Measurements from ENCODE around the gene LAMA3.

The LAMA3 gene

DNA sequence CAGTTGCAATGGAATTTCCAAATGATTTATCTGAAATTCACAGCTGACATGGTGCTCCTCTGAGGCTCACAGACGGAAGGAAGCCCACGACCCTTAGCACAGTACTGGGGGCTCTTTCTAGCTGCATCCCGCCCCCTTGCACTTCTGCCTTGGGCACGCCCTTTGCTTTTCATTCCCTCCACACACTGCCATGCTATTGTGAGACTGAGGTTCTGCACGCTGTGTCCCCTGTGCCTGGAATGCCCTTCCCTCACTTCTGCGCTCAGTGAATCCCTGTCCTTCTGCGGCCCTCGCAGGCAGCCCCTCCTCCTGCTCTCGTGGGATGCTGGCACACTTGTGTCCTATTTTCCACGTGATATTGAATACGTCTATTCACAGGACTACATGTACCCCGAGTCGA lies 189.9 kb downstream of the LAMA3 start:
- Histone ChIP-seq H3K9ac (ENCODE audit: low read depth in 1 of 2, low read length in 2 of 2) (no peak overlapping the region), H3K36me3 (ENCODE audit: control insufficient read depth in 2 of 2, insufficient read depth in 2 of 2, low read length in 2 of 2) (no peaks in the 10 kb centered on the region), H3K4me3 (ENCODE audit: low read length in 2 of 2) (no peak overlapping the region), H3K27ac (ENCODE audit: low read depth in 2 of 2, low read length in 2 of 2) (no peak overlapping the region), H3K27me3 (ENCODE audit: control insufficient read depth in 2 of 2, insufficient read depth in 2 of 2, low read length in 2 of 2) (no peaks in the 10 kb centered on the region), H3K9me3 (ENCODE audit: control insufficient read depth in 2 of 2, low read length in 2 of 2) (no peaks in the 10 kb centered on the region), H3K4me1 (ENCODE audit: control insufficient read depth in 2 of 2, insufficient read depth in 2 of 2, low read length in 2 of 2) (no peaks in the 10 kb centered on the region)

DNA sequence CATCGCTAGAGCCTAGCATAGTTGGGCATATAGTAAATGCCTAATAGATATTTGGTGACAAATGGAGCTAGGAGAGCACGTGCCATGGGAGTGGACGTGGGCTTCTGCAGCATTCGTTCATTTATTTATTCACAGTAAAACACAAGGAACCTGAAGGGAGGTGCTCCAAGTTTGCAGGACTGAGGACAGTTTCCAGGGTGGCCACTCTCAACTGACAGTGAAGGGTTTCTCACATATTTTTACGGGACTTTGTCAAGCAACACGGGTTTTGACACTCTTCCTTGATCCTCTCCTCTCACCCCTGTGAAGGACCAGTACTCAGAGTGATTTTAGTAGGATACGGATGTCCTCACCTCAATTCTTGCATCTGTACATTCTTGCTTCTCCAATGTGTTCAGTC lies 190.3 kb downstream of the LAMA3 start:
- no peaks in the 10 kb centered on the region for H3K4me1 ChIP-seq (ENCODE audit: control insufficient read depth in 2 of 2, insufficient read depth in 2 of 2, low read length in 2 of 2)
- no peaks in the 10 kb centered on the region for H3K9me3 ChIP-seq (ENCODE audit: control insufficient read depth in 2 of 2, low read length in 2 of 2)
- H3K36me3 ChIP-seq (ENCODE audit: control insufficient read depth in 2 of 2, insufficient read depth in 2 of 2, low read length in 2 of 2), result no peaks in the 10 kb centered on the region
- no peak overlapping the region for H3K4me3 ChIP-seq (ENCODE audit: low read length in 2 of 2)
- H3K27ac ChIP-seq (ENCODE audit: low read depth in 2 of 2, low read length in 2 of 2), result no peak overlapping the region
- no peaks in the 10 kb centered on the region for H3K27me3 ChIP-seq (ENCODE audit: control insufficient read depth in 2 of 2, insufficient read depth in 2 of 2, low read length in 2 of 2)
- H3K9ac ChIP-seq (ENCODE audit: low read depth in 1 of 2, low read length in 2 of 2), result no peak overlapping the region

DNA sequence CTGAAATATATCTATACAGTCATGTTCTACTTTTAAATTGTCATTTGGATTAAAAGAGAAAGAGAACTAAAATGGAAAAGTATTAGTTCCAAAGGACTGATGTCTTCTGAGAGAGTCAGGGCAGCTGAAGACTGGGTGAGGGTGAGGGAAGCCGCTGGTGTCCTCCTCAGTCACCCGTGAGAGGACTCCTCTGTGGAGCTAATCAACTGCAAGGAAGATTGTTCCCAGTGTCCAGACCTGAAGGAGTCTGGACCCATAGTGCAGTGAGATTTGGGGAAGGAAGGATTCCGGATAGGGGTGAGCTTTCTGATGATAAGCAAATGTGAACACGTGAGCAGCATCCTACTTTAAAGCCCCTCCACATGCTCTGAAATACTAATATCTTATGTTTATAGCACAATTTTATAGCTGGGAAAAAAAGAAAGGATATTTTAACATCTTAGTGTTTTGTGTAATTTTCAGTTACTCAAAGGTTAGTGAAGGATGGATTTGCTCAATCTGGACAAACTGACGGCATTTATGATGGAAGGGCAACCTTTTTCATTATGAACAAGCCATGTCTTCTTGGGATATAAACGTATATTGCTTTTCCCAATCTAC lies 190.8 kb downstream of the LAMA3 start:
- Histone ChIP-seq H3K9ac (ENCODE audit: low read depth in 1 of 2, low read length in 2 of 2) (no peak overlapping the region), H3K4me3 (ENCODE audit: low read length in 2 of 2) (no peak overlapping the region), H3K36me3 (ENCODE audit: control insufficient read depth in 2 of 2, insufficient read depth in 2 of 2, low read length in 2 of 2) (no peaks in the 10 kb centered on the region), H3K4me1 (ENCODE audit: control insufficient read depth in 2 of 2, insufficient read depth in 2 of 2, low read length in 2 of 2) (peaks cover 3% of the 10 kb centered on the region in 2 donors), H3K9me3 (ENCODE audit: control insufficient read depth in 2 of 2, low read length in 2 of 2) (no peaks in the 10 kb centered on the region), H3K27me3 (ENCODE audit: control insufficient read depth in 2 of 2, insufficient read depth in 2 of 2, low read length in 2 of 2) (no peaks in the 10 kb centered on the region), H3K27ac (ENCODE audit: low read depth in 2 of 2, low read length in 2 of 2) (no peak overlapping the region)

DNA sequence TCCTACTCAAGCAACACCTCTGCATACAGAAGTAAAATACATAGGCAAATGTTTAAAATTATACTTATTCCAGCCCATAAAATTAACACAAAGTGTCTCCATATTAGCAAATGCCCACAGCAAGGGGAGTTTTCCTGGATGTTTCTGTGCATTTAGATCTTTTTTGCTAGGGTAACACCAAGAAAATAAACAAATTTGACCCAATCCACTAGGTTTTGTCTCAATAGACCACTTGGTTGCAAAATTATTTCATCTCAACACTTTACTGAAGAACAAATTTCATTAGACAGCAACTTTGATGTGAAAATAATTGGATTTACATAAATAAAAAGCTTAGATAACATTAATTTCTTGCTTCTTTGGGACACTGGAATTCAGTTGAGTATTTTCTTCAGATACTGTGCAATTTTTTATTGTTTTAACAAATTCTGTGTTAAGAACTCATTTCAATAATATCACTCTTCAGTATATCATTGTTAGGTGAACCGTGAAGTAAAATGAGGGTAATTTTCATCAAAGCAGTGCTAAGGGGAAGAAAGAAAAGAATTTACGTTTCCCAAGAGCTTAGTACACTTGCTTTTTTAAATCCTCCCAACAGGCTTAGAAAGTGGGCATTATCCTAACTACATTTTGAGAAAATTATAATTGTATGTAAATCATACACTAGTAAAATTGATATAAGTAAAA lies 191.8 kb downstream of the LAMA3 start:
- Histone ChIP-seq H3K36me3 (ENCODE audit: control insufficient read depth in 2 of 2, insufficient read depth in 2 of 2, low read length in 2 of 2) (no peaks in the 10 kb centered on the region), H3K4me3 (ENCODE audit: low read length in 2 of 2) (no peak overlapping the region), H3K27ac (ENCODE audit: low read depth in 2 of 2, low read length in 2 of 2) (no peak overlapping the region), H3K4me1 (ENCODE audit: control insufficient read depth in 2 of 2, insufficient read depth in 2 of 2, low read length in 2 of 2) (peaks cover 3 to 7% of the 10 kb centered on the region in 2 donors), H3K27me3 (ENCODE audit: control insufficient read depth in 2 of 2, insufficient read depth in 2 of 2, low read length in 2 of 2) (no peaks in the 10 kb centered on the region), H3K9me3 (ENCODE audit: control insufficient read depth in 2 of 2, low read length in 2 of 2) (no peaks in the 10 kb centered on the region), H3K9ac (ENCODE audit: low read depth in 1 of 2, low read length in 2 of 2) (no peak overlapping the region)

DNA sequence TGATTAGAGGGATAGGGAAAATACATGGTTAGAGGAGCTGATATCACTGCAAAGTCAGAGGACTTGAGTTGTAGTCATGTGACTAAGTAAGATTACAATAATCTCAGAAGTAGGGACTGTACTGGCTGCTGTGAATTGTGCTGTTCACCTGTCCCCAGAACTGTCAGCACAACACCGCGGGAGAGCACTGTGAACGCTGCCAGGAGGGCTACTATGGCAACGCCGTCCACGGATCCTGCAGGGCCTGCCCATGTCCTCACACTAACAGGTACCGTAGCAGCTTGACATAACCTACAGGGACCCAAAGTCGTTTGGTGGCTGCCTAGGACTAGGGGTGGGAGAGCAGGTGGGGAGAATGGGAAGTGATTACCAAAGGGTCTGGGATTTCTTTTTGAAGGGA lies 192.5 kb downstream of the LAMA3 start:
- H3K36me3 ChIP-seq (ENCODE audit: control insufficient read depth in 2 of 2, insufficient read depth in 2 of 2, low read length in 2 of 2), result no peaks in the 10 kb centered on the region
- H3K27ac ChIP-seq (ENCODE audit: low read depth in 2 of 2, low read length in 2 of 2), result no peak overlapping the region
- H3K9ac ChIP-seq (ENCODE audit: low read depth in 1 of 2, low read length in 2 of 2), result no peak overlapping the region
- H3K4me3 ChIP-seq (ENCODE audit: low read length in 2 of 2), result no peak overlapping the region
- peaks cover 3 to 10% of the 10 kb centered on the region in 2 donors for H3K4me1 ChIP-seq (ENCODE audit: control insufficient read depth in 2 of 2, insufficient read depth in 2 of 2, low read length in 2 of 2)
- no peaks in the 10 kb centered on the region for H3K27me3 ChIP-seq (ENCODE audit: control insufficient read depth in 2 of 2, insufficient read depth in 2 of 2, low read length in 2 of 2)
- no peaks in the 10 kb centered on the region for H3K9me3 ChIP-seq (ENCODE audit: control insufficient read depth in 2 of 2, low read length in 2 of 2)

DNA sequence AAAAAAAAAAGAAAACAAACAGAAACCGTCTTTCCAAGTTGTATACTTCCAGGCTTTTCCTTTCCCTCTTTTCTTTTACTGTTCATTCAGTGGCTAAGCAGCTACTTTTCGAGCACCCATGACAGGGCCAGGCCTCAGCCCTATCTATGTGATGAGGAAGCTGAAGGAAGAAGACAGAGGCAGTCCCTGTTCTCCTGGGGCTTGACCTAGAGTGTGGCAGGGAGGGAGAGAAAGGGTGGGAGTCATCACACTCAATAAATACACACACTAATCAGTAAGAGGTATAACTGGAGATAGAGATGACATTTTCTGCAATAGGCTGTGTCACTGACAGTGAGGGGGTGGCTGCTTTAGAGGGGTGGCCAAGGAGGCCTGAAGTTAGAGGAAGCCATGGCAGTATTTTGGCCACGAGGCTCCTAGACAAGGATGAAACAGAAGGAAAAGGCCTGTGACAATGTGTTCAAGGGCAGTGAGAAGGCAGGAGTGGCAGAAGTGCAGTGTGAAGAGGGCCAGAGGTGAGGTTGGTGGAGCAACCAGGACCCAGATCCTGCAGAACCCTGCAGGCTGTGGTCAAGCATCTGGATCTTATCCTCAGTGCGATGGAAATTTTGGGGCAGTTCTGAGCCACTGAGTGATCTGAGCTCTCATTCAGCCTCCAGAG lies 193.5 kb downstream of the LAMA3 start:
- Histone ChIP-seq H3K4me1 (ENCODE audit: control insufficient read depth in 2 of 2, insufficient read depth in 2 of 2, low read length in 2 of 2) (peaks cover 3 to 10% of the 10 kb centered on the region in 2 donors), H3K9ac (ENCODE audit: low read depth in 1 of 2, low read length in 2 of 2) (no peak overlapping the region), H3K9me3 (ENCODE audit: control insufficient read depth in 2 of 2, low read length in 2 of 2) (no peaks in the 10 kb centered on the region)

DNA sequence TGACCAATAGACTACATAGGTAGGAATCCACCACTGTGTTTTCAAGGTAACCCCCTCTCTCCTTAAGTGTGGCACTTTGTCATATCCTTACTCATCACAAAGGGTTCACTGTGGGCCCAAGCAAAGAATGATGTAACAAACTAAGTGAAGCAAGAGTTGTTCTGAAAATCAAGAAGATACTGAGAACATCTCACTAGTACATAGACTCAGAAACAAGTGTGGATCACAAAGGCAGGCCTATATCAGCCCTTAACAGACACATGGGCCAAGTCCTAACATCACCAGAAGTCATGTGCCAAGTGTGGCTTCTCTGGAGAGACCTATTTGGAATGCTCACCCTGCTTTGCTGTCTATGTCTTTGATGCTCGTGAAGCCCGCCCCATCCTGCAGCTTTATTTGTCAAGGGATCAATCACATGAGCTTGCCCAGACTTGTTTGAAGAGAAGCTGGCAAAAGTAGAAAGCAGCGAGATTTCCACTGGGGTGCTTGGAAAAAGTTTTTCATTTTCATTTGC lies 194.1 kb downstream of the LAMA3 start:
- H3K4me3 ChIP-seq (ENCODE audit: low read length in 2 of 2), result no peak overlapping the region
- H3K27me3 ChIP-seq (ENCODE audit: control insufficient read depth in 2 of 2, insufficient read depth in 2 of 2, low read length in 2 of 2), result no peaks in the 10 kb centered on the region
- no peak overlapping the region for H3K9ac ChIP-seq (ENCODE audit: low read depth in 1 of 2, low read length in 2 of 2)
- H3K36me3 ChIP-seq (ENCODE audit: control insufficient read depth in 2 of 2, insufficient read depth in 2 of 2, low read length in 2 of 2), result no peaks in the 10 kb centered on the region
- no peaks in the 10 kb centered on the region for H3K9me3 ChIP-seq (ENCODE audit: control insufficient read depth in 2 of 2, low read length in 2 of 2)
- H3K4me1 ChIP-seq (ENCODE audit: control insufficient read depth in 2 of 2, insufficient read depth in 2 of 2, low read length in 2 of 2), result peaks cover 3 to 10% of the 10 kb centered on the region in 2 donors
- no peak overlapping the region for H3K27ac ChIP-seq (ENCODE audit: low read depth in 2 of 2, low read length in 2 of 2)

More for the DNA sequence above, 193.5 kb downstream of the LAMA3 start:
- no peak overlapping the region for H3K27ac ChIP-seq (ENCODE audit: low read depth in 2 of 2, low read length in 2 of 2)
- H3K36me3 ChIP-seq (ENCODE audit: control insufficient read depth in 2 of 2, insufficient read depth in 2 of 2, low read length in 2 of 2), result no peaks in the 10 kb centered on the region
- no peaks in the 10 kb centered on the region for H3K27me3 ChIP-seq (ENCODE audit: control insufficient read depth in 2 of 2, insufficient read depth in 2 of 2, low read length in 2 of 2)
- no peak overlapping the region for H3K4me3 ChIP-seq (ENCODE audit: low read length in 2 of 2)

DNA sequence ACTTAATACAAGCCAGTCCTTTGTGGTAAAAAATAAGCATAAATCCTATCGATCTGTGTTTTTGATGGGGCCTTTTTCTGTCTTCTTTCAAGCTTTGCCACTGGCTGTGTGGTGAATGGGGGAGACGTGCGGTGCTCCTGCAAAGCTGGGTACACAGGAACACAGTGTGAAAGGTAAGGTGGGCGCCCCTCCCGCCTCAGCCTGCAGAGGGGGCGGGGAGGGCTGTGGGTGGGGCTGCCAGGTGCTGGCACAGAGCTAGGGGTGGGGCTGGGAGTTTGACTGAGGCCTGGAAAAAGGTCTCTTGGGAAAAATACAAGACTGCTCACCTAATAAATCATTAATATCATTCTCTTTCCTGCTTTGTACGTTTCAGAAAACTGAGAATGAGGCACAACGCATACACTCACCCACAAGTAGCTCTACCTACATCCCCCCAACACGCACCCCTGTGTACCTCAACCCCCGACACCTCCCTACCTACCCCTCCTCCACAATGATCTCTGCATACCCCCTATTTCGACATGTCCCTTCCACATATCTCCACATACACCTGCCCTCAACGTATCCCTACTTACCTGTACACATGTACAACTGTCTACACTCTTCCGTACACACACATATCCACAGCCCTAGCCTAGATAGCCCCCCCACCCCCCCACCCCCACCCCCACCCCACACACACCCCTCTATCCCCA lies 195.6 kb downstream of the LAMA3 start:
- no peaks in the 10 kb centered on the region for H3K9me3 ChIP-seq (ENCODE audit: control insufficient read depth in 2 of 2, low read length in 2 of 2)
- peaks cover 6 to 14% of the 10 kb centered on the region in 2 donors for H3K4me1 ChIP-seq (ENCODE audit: control insufficient read depth in 2 of 2, insufficient read depth in 2 of 2, low read length in 2 of 2)
- peak overlapping the region in 1 of 2 donors; percentile 24 for H3K9ac ChIP-seq (ENCODE audit: low read depth in 1 of 2, low read length in 2 of 2)
- peak overlapping the region; percentile 22 to 48 for H3K27ac ChIP-seq (ENCODE audit: low read depth in 2 of 2, low read length in 2 of 2)
- H3K27me3 ChIP-seq (ENCODE audit: control insufficient read depth in 2 of 2, insufficient read depth in 2 of 2, low read length in 2 of 2), result no peaks in the 10 kb centered on the region
- no peak overlapping the region for H3K4me3 ChIP-seq (ENCODE audit: low read length in 2 of 2)
- H3K36me3 ChIP-seq (ENCODE audit: control insufficient read depth in 2 of 2, insufficient read depth in 2 of 2, low read length in 2 of 2), result no peaks in the 10 kb centered on the region

DNA sequence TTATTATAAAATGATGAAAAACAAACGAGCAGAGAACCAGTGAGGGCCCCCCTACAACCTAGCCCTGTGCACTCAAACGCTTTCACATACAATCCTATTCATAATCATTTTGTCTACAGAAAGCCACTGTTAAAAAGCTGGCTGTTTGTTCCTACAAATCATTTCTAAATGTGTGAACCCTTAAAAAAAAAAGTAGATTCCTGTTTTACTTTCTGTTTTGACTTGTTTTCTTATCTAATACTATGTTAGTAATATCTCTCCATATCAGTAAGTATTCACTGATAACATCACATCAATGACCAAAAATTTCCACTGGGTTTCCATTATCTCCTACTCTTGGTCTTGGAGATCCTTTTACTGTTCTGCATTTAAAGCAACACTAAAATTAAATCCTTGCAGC lies 196.5 kb downstream of the LAMA3 start:
- no peaks in the 10 kb centered on the region for H3K27me3 ChIP-seq (ENCODE audit: control insufficient read depth in 2 of 2, insufficient read depth in 2 of 2, low read length in 2 of 2)
- H3K4me3 ChIP-seq (ENCODE audit: low read length in 2 of 2), result no peak overlapping the region
- H3K27ac ChIP-seq (ENCODE audit: low read depth in 2 of 2, low read length in 2 of 2), result no peak overlapping the region
- peaks cover 6 to 14% of the 10 kb centered on the region in 2 donors for H3K4me1 ChIP-seq (ENCODE audit: control insufficient read depth in 2 of 2, insufficient read depth in 2 of 2, low read length in 2 of 2)
- no peak overlapping the region for H3K9ac ChIP-seq (ENCODE audit: low read depth in 1 of 2, low read length in 2 of 2)
- no peaks in the 10 kb centered on the region for H3K36me3 ChIP-seq (ENCODE audit: control insufficient read depth in 2 of 2, insufficient read depth in 2 of 2, low read length in 2 of 2)
- no peaks in the 10 kb centered on the region for H3K9me3 ChIP-seq (ENCODE audit: control insufficient read depth in 2 of 2, low read length in 2 of 2)

DNA sequence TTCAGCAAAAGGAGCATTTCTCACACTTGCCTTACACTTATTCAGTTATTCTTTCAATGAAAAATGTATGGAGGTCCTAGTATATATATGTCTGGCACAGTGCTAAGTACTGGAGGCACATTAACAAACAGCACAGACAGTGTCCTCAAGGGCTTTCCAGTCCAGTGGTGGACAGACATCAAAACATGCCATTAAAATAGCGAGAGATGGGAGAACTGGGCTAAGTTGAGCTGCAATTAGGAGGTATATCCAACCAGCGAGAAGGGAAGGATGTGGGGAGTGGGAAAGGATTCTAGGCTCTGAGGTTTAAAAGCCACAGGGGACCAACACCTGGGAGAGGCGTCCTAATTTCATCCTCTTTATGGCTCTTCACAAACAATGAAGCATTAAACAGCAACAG lies 197.8 kb downstream of the LAMA3 start:
- Histone ChIP-seq H3K9me3 (ENCODE audit: control insufficient read depth in 2 of 2, low read length in 2 of 2) (no peaks in the 10 kb centered on the region), H3K36me3 (ENCODE audit: control insufficient read depth in 2 of 2, insufficient read depth in 2 of 2, low read length in 2 of 2) (no peaks in the 10 kb centered on the region), H3K4me1 (ENCODE audit: control insufficient read depth in 2 of 2, insufficient read depth in 2 of 2, low read length in 2 of 2) (peaks cover 6 to 14% of the 10 kb centered on the region in 2 donors), H3K4me3 (ENCODE audit: low read length in 2 of 2) (no peak overlapping the region), H3K27ac (ENCODE audit: low read depth in 2 of 2, low read length in 2 of 2) (no peak overlapping the region), H3K9ac (ENCODE audit: low read depth in 1 of 2, low read length in 2 of 2) (no peak overlapping the region), H3K27me3 (ENCODE audit: control insufficient read depth in 2 of 2, insufficient read depth in 2 of 2, low read length in 2 of 2) (no peaks in the 10 kb centered on the region)
